ENCODE results near the gene WSCD1. TPM values are rescaled to one million over a fixed set of nuclear protein-coding genes. Genes with fewer than 3 reads are reported as not detected.

Gene WSCD1
- total and polyA plus RNA-seq, 12 donors: 2.1 to 17.9 (median 8.7) TPM

GRCh38 chr17:6096201-6097004 is 26.2 kb downstream of the WSCD1 start:
- H3K9me3 ChIP-seq (replicated peaks in 1 of 3): no peaks in the 10 kb centered on the region
- no peak overlapping the region for H3K27ac ChIP-seq
- H3K4me3 ChIP-seq: no peak overlapping the region
- H3K4me1 ChIP-seq (replicated peaks in 1 of 2): no peaks in the 10 kb centered on the region
- TF ChIP-seq CTCF (IDR thresholded peaks at IDR 0.05) (no peak), POLR2A (IDR thresholded peaks at IDR 0.05) (no peak)
- WGBS, 4 donors: 95 to 99% (median 97%) methylated on average over 10 to 13 of the region's 13 CpGs
- intact Hi-C loops (cut with DNase I): no loop called here
- DNase-seq: no peak
- H3K27me3 ChIP-seq: no peaks in the 10 kb centered on the region
- H3K36me3 ChIP-seq (replicated peaks in 1 of 2): no peaks in the 10 kb centered on the region

- TF ChIP-seq POLR2A (IDR thresholded peaks at IDR 0.05) (no peak), CTCF (IDR thresholded peaks at IDR 0.05) (no peak)
- H3K4me3 ChIP-seq: no peak overlapping the region
- H3K4me1 ChIP-seq (replicated peaks in 1 of 2): no peaks in the 10 kb centered on the region
- H3K27me3 ChIP-seq: no peaks in the 10 kb centered on the region
- intact Hi-C loops (cut with DNase I): no loop called here
- no peak overlapping the region for H3K27ac ChIP-seq
- 89 to 95% (median 92%) methylated on average over 9 to 10 of the region's 10 CpGs for WGBS, 4 donors
- no peaks in the 10 kb centered on the region for H3K36me3 ChIP-seq (replicated peaks in 1 of 2)
- no peak for DNase-seq
- no peaks in the 10 kb centered on the region for H3K9me3 ChIP-seq (replicated peaks in 1 of 3)
These were observed 26.8 kb downstream of the WSCD1 start for GRCh38 chr17:6097005-6097279.

- no peaks in the 10 kb centered on the region for H3K9me3 ChIP-seq (replicated peaks in 1 of 3)
- peak overlapping the region in 1 of 5 donors; percentile 55 for H3K27ac ChIP-seq
- intact Hi-C loops (cut with DNase I): no loop called here
- H3K4me1 ChIP-seq (replicated peaks in 1 of 2): no peaks in the 10 kb centered on the region
- no peak for TF ChIP-seq CTCF (IDR thresholded peaks at IDR 0.05)
- DNase-seq: peak in 5 of 7 donors; percentile 23 to 65 (median 32)
- H3K36me3 ChIP-seq (replicated peaks in 1 of 2): no peaks in the 10 kb centered on the region
- WGBS, 4 donors: 64 to 68% (median 67%) methylated on average over 11 of the region's 11 CpGs
- no peaks in the 10 kb centered on the region for H3K27me3 ChIP-seq
- no peak overlapping the region for H3K4me3 ChIP-seq
These were observed 28.1 kb downstream of the WSCD1 start for GRCh38 chr17:6098050-6098822.

GRCh38 chr17:6098823-6099180 is 28.6 kb downstream of the WSCD1 start:
- intact Hi-C loops (cut with DNase I): no loop called here
- peak overlapping the region in 1 of 5 donors; percentile 8 for H3K27ac ChIP-seq
- 74 to 93% (median 81%) methylated on average over 1 of the region's 1 CpG for WGBS, 4 donors
- no peaks in the 10 kb centered on the region for H3K36me3 ChIP-seq (replicated peaks in 1 of 2)
- no peaks in the 10 kb centered on the region for H3K4me1 ChIP-seq (replicated peaks in 1 of 2)
- H3K4me3 ChIP-seq: no peak overlapping the region
- TF ChIP-seq POLR2A (IDR thresholded peaks at IDR 0.05) (no peak), CTCF (IDR thresholded peaks at IDR 0.05) (no peak)
- no peaks in the 10 kb centered on the region for H3K27me3 ChIP-seq
- no peak for DNase-seq
- H3K9me3 ChIP-seq (replicated peaks in 1 of 3): no peaks in the 10 kb centered on the region

Measured in adrenal gland (tissue), 12 donors.